ENCODE data around the gene FAM200A. TPM values are rescaled to one million over a fixed set of nuclear protein-coding genes. Genes with fewer than 3 reads are reported as not detected.

The FAM200A gene
- total RNA-seq (1 to 10 TPM; 4.1 to 6.4 TPM), polyA plus RNA-seq (ENCODE audit: insufficient read length in 6 of 6) (10 to 100 TPM; 14.9 to 16.4 (median 15.4) TPM)
- long read RNA-seq, donor 1, transcript FAM200A-202 (2 exons, 2,480 nt) = major isoform, 12 of 14 reads
- long read RNA-seq, donor 1, partial matches to known transcripts = 0 of 14 reads
- long read RNA-seq, donor 1, other reads (novel, unspliced or antisense) = 0 of 14 reads
- long read RNA-seq, donor 2, transcript FAM200A-202 (2 exons, 2,480 nt) = major isoform, 7 of 7 reads
- long read RNA-seq, donor 2, partial matches to known transcripts = 0 of 7 reads
- long read RNA-seq, donor 2, other reads (novel, unspliced or antisense) = 0 of 7 reads
- long read RNA-seq, donor 3, transcript FAM200A-202 (2 exons, 2,480 nt) = major isoform, 9 of 10 reads
- long read RNA-seq, donor 3, partial matches to known transcripts = 0 of 10 reads
- long read RNA-seq, donor 3, other reads (novel, unspliced or antisense) = 0 of 10 reads
- long read RNA-seq, donor 4, partial matches to known transcripts = 0 of 5 reads
- long read RNA-seq, donor 4, other reads (novel, unspliced or antisense) = 4 of 5 reads
- long read RNA-seq, donor 5, transcript FAM200A-202 (2 exons, 2,480 nt) = major isoform, 12 of 12 reads
- long read RNA-seq, donor 5, partial matches to known transcripts = 0 of 12 reads
- long read RNA-seq, donor 5, other reads (novel, unspliced or antisense) = 0 of 12 reads
- long read RNA-seq, donor 6, transcript FAM200A-202 (2 exons, 2,480 nt) = major isoform, 9 of 9 reads
- long read RNA-seq, donor 6, partial matches to known transcripts = 0 of 9 reads
- long read RNA-seq, donor 6, other reads (novel, unspliced or antisense) = 0 of 9 reads
- long read RNA-seq, donor 7, transcript FAM200A-202 (2 exons, 2,480 nt) = major isoform, 7 of 7 reads
- long read RNA-seq, donor 7, partial matches to known transcripts = 0 of 7 reads
- long read RNA-seq, donor 7, other reads (novel, unspliced or antisense) = 0 of 7 reads
- long read RNA-seq, donor 8, partial matches to known transcripts = 0 of 3 reads
- long read RNA-seq, donor 8, other reads (novel, unspliced or antisense) = 0 of 3 reads
- long read RNA-seq, donor 9 = 0 reads
- long read RNA-seq, donor 10 = 0 reads
- long read RNA-seq, donor 11, transcript FAM200A-202 (2 exons, 2,480 nt) = major isoform, 9 of 10 reads
- long read RNA-seq, donor 11, partial matches to known transcripts = 0 of 10 reads
- long read RNA-seq, donor 11, other reads (novel, unspliced or antisense) = 0 of 10 reads
- long read RNA-seq, donor 12, transcript FAM200A-202 (2 exons, 2,480 nt) = major isoform, 7 of 7 reads
- long read RNA-seq, donor 12, partial matches to known transcripts = 0 of 7 reads
- long read RNA-seq, donor 12, other reads (novel, unspliced or antisense) = 0 of 7 reads

GRCh38 chr7:99551767-99552463 is at the start of gene FAM200A:
FAM200A (minus strand) TSS chr7:99552114; CDS start chr7:99548407, 3,707 bp downstream.
- H3K27ac ChIP-seq = peak within 1 kb of the TSS; percentile 65 to 75
- DNase-seq (peak; percentile 90 to 97 (median 94)), ATAC-seq (peak; percentile 99)
- no peaks in the 10 kb centered on the region for H3K27me3 ChIP-seq
- TF ChIP-seq, protein P1, sequence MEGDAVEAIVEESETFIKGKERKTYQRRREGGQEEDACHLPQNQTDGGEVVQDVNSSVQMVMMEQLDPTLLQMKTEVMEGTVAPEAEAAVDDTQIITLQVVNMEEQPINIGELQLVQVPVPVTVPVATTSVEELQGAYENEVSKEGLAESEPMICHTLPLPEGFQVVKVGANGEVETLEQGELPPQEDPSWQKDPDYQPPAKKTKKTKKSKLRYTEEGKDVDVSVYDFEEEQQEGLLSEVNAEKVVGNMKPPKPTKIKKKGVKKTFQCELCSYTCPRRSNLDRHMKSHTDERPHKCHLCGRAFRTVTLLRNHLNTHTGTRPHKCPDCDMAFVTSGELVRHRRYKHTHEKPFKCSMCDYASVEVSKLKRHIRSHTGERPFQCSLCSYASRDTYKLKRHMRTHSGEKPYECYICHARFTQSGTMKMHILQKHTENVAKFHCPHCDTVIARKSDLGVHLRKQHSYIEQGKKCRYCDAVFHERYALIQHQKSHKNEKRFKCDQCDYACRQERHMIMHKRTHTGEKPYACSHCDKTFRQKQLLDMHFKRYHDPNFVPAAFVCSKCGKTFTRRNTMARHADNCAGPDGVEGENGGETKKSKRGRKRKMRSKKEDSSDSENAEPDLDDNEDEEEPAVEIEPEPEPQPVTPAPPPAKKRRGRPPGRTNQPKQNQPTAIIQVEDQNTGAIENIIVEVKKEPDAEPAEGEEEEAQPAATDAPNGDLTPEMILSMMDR (IDR thresholded peaks at IDR 0.05) = no peak
- peaks cover 0 to 4% of the 10 kb centered on the region in 2 donors for H3K9me3 ChIP-seq
- intact Hi-C loops (cut with DNase I) = no loop called here
- peaks cover 9 to 30% of the 10 kb centered on the region in 2 donors for H3K4me1 ChIP-seq
- peaks cover 0 to 35% of the 10 kb centered on the region in 2 donors for H3K36me3 ChIP-seq
- peak within 1 kb of the TSS; percentile 59 to 86 for H3K4me3 ChIP-seq

DNA sequence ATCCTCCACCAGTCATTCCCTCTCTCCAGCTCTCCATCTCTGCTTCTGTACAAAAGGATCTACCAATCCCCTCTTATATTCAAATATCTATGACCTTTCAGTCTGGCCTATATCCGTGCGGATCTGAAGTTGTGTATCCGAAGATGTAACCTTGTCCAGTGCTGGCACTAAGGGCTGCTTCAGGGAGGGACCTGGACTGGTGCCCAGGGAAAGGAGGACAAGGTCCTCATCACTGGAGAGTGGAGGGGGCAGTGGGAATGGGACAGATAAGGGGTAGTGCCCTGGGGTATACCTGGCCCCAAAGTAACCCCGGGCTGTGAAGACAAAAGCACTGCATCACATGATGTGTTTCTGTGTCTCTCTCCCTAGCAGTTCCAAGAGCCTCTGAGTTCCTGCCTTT is 47.9 kb upstream of the FAM200A start:
- intact Hi-C loops (cut with DNase I) = no loop called here
- TF ChIP-seq, protein P1 (IDR thresholded peaks at IDR 0.05) = no peak
- no peaks in the 10 kb centered on the region for H3K36me3 ChIP-seq
- no peak for ATAC-seq
- no peaks in the 10 kb centered on the region for H3K4me1 ChIP-seq
- no peaks in the 10 kb centered on the region for H3K27me3 ChIP-seq
- H3K4me3 ChIP-seq = no peak overlapping the region
- H3K9me3 ChIP-seq = no peaks in the 10 kb centered on the region
- no peak overlapping the region for H3K27ac ChIP-seq
- no peak for DNase-seq

GRCh38 chr7:99597762-99598501 is 46.0 kb upstream of the FAM200A start, which contains the start of gene TMEM225B:
TMEM225B (plus strand) TSS chr7:99598267; CDS start chr7:99604389, 6,122 bp downstream.
- DNase-seq (peak in 1 of 4 donors; percentile 72), ATAC-seq (no peak)
- no peaks in the 10 kb centered on the region for H3K4me1 ChIP-seq
- H3K4me3 ChIP-seq = no peak within 1 kb of the TSS
- H3K27me3 ChIP-seq = no peaks in the 10 kb centered on the region
- intact Hi-C loops (cut with DNase I) = no loop called here
- TF ChIP-seq, protein P1 (IDR thresholded peaks at IDR 0.05) = no peak
- H3K27ac ChIP-seq = no peak within 1 kb of the TSS
- H3K9me3 ChIP-seq = no peaks in the 10 kb centered on the region
- H3K36me3 ChIP-seq = no peaks in the 10 kb centered on the region

GRCh38 chr7:99596408-99596955 is 44.6 kb upstream of the FAM200A start:
- DNase-seq (no peak), ATAC-seq (no peak)
- no peak overlapping the region for H3K27ac ChIP-seq
- no peak overlapping the region for H3K4me3 ChIP-seq
- H3K9me3 ChIP-seq = no peaks in the 10 kb centered on the region
- no peaks in the 10 kb centered on the region for H3K27me3 ChIP-seq
- intact Hi-C loops (cut with DNase I) = no loop called here
- TF ChIP-seq, protein P1 (IDR thresholded peaks at IDR 0.05) = no peak
- no peaks in the 10 kb centered on the region for H3K36me3 ChIP-seq
- H3K4me1 ChIP-seq = no peaks in the 10 kb centered on the region

Data from left lung (tissue), 14 donors.